MM.1S (cell line): Measurements from ENCODE around the gene WDR31.

Experiments used
- CTCF ChIP-seq: fragments of 300-600 bp; sonication (generic); IDR thresholded peaks from 2 replicates; pipeline ENCODE4 v1.5.1; 2016; ENCODE audit warnings: antibody characterized with exemption, low read length, mixed read lengths
- EZH2 ChIP-seq: fragments of 300-600 bp; sonication (generic); optimal IDR thresholded peaks from 2 replicates; pipeline ENCODE3; 2017; ENCODE audit warnings: low read depth, mild to moderate bottlenecking, antibody characterized with exemption, low read length, mixed read lengths

DNA sequence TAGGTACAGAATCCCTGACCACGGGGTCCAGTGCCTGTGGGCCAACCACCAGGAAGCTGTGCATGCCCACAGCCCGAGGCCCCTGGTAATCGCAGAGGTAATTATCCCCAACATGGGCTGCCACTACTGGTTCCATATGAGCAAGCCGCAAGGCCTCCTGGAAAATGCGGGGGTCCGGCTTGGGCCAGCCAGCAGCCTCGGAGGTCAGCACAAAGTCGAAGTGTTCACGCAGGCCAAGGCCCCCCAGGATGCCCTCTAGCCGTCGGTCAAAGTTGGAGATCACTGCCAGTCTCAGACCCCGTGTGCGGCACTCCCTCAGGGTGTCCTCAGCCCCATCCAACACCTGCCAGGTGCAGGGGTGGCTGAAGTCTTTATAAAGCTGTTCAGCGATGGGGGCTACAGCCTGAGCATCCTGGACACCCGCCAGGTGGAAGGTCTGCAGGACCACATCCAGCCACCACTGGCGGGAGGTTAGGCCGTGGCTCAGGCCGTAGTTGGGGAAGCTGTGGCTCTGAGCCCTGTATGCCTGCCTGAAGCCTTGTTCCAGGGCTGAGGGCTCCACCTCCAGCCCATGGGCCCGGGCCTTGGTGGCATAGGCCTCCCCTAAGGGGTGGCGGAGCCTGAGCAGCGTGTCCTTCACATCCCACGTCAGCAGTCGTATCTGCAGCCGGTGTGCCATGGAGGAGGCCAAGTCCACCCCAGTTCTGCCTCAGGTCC is 33.8 kb upstream of the WDR31 start:
- TF ChIP-seq CTCF (no peak), EZH2 (no peak)
